ENCODE measurements around the gene KLF14. TPM values are rescaled to one million over a fixed set of nuclear protein-coding genes. Genes with fewer than 3 reads are reported as not detected.

KLF14 gene
- total and polyA plus RNA-seq, 2 donors (not counting 1 experiment from before 2014, with no cell fraction given): 0.25 to 0.27 TPM

GRCh38 chr7:130719541-130719940, 14.5 kb downstream of the KLF14 start:
- Histone ChIP-seq H3K9me3 (ENCODE audit: control extremely low read depth in 1 of 3, control insufficient read depth in 2 of 3, insufficient read depth in 1 of 3, low read length in 2 of 3) (no peaks in the 10 kb centered on the region), H3K36me3 (replicated peaks in 1 of 2; ENCODE audit: control extremely low read depth in 1 of 2, control insufficient read depth in 1 of 2, extremely low read depth in 1 of 2, insufficient read depth in 2 of 2, low read length in 1 of 2) (no peaks in the 10 kb centered on the region), H3K79me2 (ENCODE audit: control insufficient read depth, insufficient read depth, low read length) (no peaks in the 10 kb centered on the region), H3K27ac (ENCODE audit: low read length in 2 of 2) (no peak overlapping the region), H3K4me2 (replicated peaks; ENCODE audit: low read depth, low read length, poor library complexity, severe bottlenecking) (no peak overlapping the region), H3K27me3 (replicated peaks in 1 of 4; ENCODE audit: control extremely low read depth in 1 of 4, control insufficient read depth in 3 of 4, insufficient read depth in 4 of 4, low read length in 3 of 4) (peaks cover 0 to 26% (median 15%) of the 10 kb centered on the region in 4 experiments), H4K20me1 (ENCODE audit: control insufficient read depth, insufficient read depth, low read length, poor library complexity, severe bottlenecking) (no peaks in the 10 kb centered on the region), H2AFZ (ENCODE audit: insufficient read depth, low read depth, low read length, poor library complexity, severe bottlenecking) (no peak overlapping the region), H3K9ac (ENCODE audit: low read length) (no peak overlapping the region), H3K4me1 (ENCODE audit: control insufficient read depth in 2 of 2, insufficient read depth in 2 of 2, low read length in 2 of 2) (no peaks in the 10 kb centered on the region), H3K4me3 (ENCODE audit: control extremely low read depth in 1 of 5, extremely low read depth in 1 of 5, insufficient read depth in 1 of 5, low read depth in 2 of 5, low read length in 4 of 5) (no peak overlapping the region)
- Mint-ChIP-seq H3K9me3 (ENCODE audit: insufficient read depth) (no peaks in the 10 kb centered on the region), H3K27me3 (peaks cover 24% of the 10 kb centered on the region), H3K4me3 (no peak overlapping the region), H3K4me1 (no peaks in the 10 kb centered on the region), H3K27ac (no peak overlapping the region)
- TF ChIP-seq, protein P1, sequence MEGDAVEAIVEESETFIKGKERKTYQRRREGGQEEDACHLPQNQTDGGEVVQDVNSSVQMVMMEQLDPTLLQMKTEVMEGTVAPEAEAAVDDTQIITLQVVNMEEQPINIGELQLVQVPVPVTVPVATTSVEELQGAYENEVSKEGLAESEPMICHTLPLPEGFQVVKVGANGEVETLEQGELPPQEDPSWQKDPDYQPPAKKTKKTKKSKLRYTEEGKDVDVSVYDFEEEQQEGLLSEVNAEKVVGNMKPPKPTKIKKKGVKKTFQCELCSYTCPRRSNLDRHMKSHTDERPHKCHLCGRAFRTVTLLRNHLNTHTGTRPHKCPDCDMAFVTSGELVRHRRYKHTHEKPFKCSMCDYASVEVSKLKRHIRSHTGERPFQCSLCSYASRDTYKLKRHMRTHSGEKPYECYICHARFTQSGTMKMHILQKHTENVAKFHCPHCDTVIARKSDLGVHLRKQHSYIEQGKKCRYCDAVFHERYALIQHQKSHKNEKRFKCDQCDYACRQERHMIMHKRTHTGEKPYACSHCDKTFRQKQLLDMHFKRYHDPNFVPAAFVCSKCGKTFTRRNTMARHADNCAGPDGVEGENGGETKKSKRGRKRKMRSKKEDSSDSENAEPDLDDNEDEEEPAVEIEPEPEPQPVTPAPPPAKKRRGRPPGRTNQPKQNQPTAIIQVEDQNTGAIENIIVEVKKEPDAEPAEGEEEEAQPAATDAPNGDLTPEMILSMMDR (IDR thresholded peaks at IDR 0.05): no peak
- TF ChIP-seq EZH2 (IDR thresholded peaks at IDR 0.05; ENCODE audit: borderline replicate concordance, insufficient read depth, low read depth, low read length, poor library complexity, severe bottlenecking): no peak
- ChIA-PET CTCF (no interaction called here), POLR2A (no interaction called here)
- ATAC-seq (ENCODE audit: low read depth) (no peak), DNase-seq (no peak)
- intact Hi-C loops (cut with micrococcal nuclease): no loop called here
- WGBS (ENCODE audit: insufficient coverage): 89% methylated on average over 2 of the region's 2 CpGs

DNA sequence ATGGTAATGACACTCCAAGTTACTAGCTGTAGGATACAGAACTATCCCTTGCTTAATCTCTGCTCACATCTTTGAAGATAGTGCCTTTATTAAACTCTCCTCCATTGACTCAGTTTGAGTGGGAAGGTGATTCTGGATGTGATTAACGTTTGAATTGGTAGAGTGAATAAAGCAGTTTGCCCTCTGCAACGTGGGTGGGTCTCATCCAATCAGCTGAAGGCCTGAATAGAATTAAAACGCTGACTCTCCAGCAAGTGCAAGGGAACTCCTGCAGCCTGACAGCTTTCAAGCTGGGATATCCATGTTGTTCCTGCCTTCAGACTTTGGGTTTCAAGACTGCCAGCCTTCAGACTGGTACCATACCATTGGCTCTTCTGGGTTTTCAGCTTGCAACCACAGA, 21.6 kb downstream of the KLF14 start:
- Histone ChIP-seq H4K20me1 (ENCODE audit: control insufficient read depth, insufficient read depth, low read length, poor library complexity, severe bottlenecking) (no peaks in the 10 kb centered on the region), H3K27ac (ENCODE audit: low read length in 2 of 2) (no peak overlapping the region), H3K79me2 (ENCODE audit: control insufficient read depth, insufficient read depth, low read length) (no peaks in the 10 kb centered on the region), H3K4me2 (replicated peaks; ENCODE audit: low read depth, low read length, poor library complexity, severe bottlenecking) (no peak overlapping the region), H3K9ac (ENCODE audit: low read length) (no peak overlapping the region), H3K4me3 (ENCODE audit: control extremely low read depth in 1 of 5, extremely low read depth in 1 of 5, insufficient read depth in 1 of 5, low read depth in 2 of 5, low read length in 4 of 5) (no peak overlapping the region), H2AFZ (ENCODE audit: insufficient read depth, low read depth, low read length, poor library complexity, severe bottlenecking) (no peak overlapping the region), H3K9me3 (ENCODE audit: control extremely low read depth in 1 of 3, control insufficient read depth in 2 of 3, insufficient read depth in 1 of 3, low read length in 2 of 3) (no peaks in the 10 kb centered on the region), H3K4me1 (ENCODE audit: control insufficient read depth in 2 of 2, insufficient read depth in 2 of 2, low read length in 2 of 2) (no peaks in the 10 kb centered on the region), H3K27me3 (replicated peaks in 1 of 4; ENCODE audit: control extremely low read depth in 1 of 4, control insufficient read depth in 3 of 4, insufficient read depth in 4 of 4, low read length in 3 of 4) (peaks cover 0 to 13% (median 2%) of the 10 kb centered on the region in 4 experiments), H3K36me3 (replicated peaks in 1 of 2; ENCODE audit: control extremely low read depth in 1 of 2, control insufficient read depth in 1 of 2, extremely low read depth in 1 of 2, insufficient read depth in 2 of 2, low read length in 1 of 2) (no peaks in the 10 kb centered on the region)
- Mint-ChIP-seq H3K9me3 (ENCODE audit: insufficient read depth) (no peaks in the 10 kb centered on the region), H3K27ac (no peak overlapping the region), H3K4me3 (no peak overlapping the region), H3K27me3 (peaks cover 36% of the 10 kb centered on the region), H3K4me1 (no peaks in the 10 kb centered on the region)
- ATAC-seq (ENCODE audit: low read depth) (no peak), DNase-seq (no peak)
- intact Hi-C loops (cut with micrococcal nuclease): no loop called here
- TF ChIP-seq, protein P1 (IDR thresholded peaks at IDR 0.05): no peak
- TF ChIP-seq EZH2 (IDR thresholded peaks at IDR 0.05; ENCODE audit: borderline replicate concordance, insufficient read depth, low read depth, low read length, poor library complexity, severe bottlenecking): no peak
- ChIA-PET POLR2A (no interaction called here), CTCF (no interaction called here)
- 54% methylated on average over 3 of the region's 3 CpGs for WGBS (ENCODE audit: insufficient coverage)
